ENCODE measurements around the gene FLT3LG. TPM values are rescaled to one million over a fixed set of nuclear protein-coding genes. Genes with fewer than 3 reads are reported as not detected.
"Not testable (repeated sequence)": the region's sequence is repeated elsewhere in the genome, so short reads cannot be mapped to it uniquely, and the experiment has no call there.

The FLT3LG gene
- total RNA-seq, 1 donor from 2014 or later: 4.7 TPM

DNA sequence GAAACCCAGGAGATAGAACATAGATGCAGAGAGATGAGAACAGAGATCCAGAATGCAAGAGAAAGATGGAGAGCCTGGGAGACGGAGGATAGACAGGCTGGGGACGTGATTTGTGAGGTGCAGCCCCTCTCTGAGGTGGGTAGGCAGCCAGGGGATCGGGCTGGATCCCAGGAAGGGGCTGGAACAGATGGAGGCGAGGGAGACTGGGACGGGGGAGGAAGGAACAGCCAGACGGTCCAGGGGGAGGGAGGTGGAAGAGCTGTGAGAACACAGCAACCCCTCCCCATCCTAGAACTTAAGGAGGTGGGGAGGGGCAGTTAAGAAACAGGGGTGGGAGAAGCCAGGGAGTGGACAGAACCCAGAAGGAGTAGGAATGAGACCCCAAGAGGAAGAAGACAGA is 35.8 kb upstream of the FLT3LG start:
- intact Hi-C loops (cut with DNase I): no loop called here
- peak; percentile 2 for DNase-seq (ENCODE audit: missing footprints)
- ATAC-seq: no peak

GRCh38 chr19:49439836-49440235 is 34.2 kb upstream of the FLT3LG start:
- no peak for ATAC-seq
- DNase-seq (ENCODE audit: missing footprints): no peak
- intact Hi-C loops (cut with DNase I): no loop called here

DNA sequence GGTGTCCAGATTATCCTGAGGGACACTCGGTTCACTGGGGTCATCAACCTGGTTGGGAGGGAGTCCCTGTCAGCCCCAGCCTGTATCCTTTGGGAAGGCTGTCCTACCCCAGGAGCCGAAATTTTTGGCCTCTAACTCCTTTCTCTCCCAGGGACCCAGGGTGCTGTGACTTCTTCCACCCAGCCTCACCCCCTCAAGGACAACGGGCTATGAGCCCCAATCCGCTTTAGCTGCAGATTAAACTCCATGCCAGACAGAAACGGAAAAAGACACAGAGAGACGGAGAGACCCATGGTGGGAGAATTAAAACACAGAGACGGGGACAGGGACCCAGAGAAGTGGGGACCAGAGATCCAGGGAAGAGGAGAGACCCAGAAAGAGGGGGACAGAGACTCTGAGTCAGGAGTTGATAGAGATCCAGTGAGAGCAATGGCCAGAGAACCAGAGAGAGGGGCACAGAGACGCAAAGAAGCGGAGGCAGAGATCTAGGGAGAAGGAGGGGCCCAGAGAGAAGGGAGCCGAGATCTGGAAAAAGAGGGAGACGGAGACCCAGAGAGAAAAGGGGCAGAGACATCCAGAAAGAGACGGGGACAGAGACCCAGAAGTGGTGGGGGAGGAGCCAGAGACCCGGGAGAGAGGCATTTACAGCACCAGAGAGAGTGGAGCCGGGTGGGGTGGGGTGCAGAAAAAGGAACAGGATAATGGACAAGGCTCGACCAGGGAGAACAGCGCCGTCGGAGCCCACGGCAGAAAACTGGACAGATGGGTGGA is 33.4 kb upstream of the FLT3LG start:
- intact Hi-C loops (cut with DNase I): no loop called here
- no peak for ATAC-seq
- DNase-seq (ENCODE audit: missing footprints): peak; percentile 44

- DNase-seq (ENCODE audit: missing footprints): peak; percentile 72
- intact Hi-C loops (cut with DNase I): no loop called here
- peak; percentile 11 for ATAC-seq
These were observed 32.6 kb upstream of the FLT3LG start, which contains the start of gene SLC17A7 for GRCh38 chr19:49441210-49441959. TSS of gene SLC17A7 (minus strand) at chr19:49441527. CDS start at chr19:49441379, 148 bp downstream.

DNA sequence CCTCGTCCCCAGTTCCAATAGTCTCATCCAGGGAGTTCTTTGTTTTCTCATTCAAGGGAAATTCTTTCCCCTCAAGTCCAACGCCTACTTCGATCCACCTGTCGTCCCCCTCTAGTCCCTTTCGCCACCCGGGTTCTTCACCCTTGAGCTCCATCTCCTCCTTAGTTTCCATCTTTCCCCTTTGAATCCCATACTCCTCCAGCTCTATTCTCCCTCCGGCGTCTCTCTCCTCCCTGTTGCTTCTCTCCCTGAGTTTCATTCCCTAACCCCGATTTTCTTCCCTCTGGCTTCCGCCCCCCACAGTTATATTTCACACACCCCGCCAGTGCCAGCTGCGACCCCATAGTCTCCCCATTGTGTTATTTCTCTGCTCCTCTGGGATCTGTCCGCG is 32.1 kb upstream of the FLT3LG start:
- ATAC-seq: no peak
- DNase-seq (ENCODE audit: missing footprints): peak; percentile 16
- intact Hi-C loops (cut with DNase I): loop anchor here (1.0 to 2.0 kb wide), 2 partner anchors 79 to 215 kb away; partner anchors contain the start of gene DKKL1

DNA sequence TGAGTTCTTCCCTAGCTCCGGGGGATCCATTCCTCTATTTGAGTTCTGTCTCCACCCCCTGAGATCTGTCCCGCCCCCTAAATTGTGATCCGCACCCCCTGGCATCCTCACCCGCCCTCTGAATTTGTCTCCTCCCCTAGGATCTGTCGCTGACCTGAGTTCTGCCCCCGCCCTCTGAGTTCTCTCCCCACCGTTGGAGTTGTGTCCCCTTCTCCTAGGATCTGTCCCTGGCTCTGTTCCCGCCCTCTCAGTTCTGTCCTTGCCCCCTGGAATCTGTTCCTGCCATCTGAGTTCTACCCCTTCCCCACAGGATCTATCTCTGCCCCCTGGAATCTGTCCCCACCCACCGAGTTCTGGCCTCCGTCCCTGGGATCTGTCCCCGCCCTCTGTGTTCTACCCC is 31.7 kb upstream of the FLT3LG start:
- intact Hi-C loops (cut with DNase I): loop anchor here (1.0 to 2.0 kb wide), 2 partner anchors 79 to 216 kb away; partner anchors contain the start of gene DKKL1
- DNase-seq (ENCODE audit: missing footprints) (peak; percentile 76), ATAC-seq (peak; percentile 4)

DNA sequence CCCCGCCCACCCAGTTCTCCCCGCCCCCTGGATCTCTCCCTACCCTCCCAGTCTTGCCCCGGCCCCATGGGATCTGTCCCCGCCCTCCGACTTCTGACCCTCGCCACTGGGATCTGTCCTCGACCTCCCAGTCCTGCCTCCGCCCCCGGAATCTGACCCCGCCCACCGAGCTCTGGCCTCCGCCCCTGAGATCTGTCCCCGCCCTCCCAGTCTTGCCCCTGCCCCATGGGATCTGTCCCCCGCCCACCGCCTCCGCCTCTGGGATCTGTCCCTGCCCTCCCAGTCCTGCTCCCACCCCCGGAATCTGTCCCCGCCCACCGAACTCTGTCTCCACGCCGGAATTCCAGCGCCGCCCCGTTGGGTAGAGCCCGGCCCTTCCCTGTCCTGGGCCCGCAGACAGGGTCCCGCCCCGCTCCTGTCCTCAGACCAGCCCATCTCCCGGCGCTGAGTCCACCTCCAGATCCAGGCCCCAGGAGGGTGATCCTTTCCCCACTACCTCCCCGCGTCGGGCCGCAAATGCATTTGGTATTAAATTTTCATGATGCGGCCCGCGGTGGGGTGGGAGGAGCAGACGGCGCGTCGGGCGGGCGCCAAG is 31.1 kb upstream of the FLT3LG start:
- intact Hi-C loops (cut with DNase I): loop anchor here (1.0 to 2.0 kb wide), 3 partner anchors 51 to 216 kb away; partner anchors contain the start of gene DKKL1
- ATAC-seq (peak; percentile 85), DNase-seq (ENCODE audit: missing footprints) (peak; percentile 96)

DNA sequence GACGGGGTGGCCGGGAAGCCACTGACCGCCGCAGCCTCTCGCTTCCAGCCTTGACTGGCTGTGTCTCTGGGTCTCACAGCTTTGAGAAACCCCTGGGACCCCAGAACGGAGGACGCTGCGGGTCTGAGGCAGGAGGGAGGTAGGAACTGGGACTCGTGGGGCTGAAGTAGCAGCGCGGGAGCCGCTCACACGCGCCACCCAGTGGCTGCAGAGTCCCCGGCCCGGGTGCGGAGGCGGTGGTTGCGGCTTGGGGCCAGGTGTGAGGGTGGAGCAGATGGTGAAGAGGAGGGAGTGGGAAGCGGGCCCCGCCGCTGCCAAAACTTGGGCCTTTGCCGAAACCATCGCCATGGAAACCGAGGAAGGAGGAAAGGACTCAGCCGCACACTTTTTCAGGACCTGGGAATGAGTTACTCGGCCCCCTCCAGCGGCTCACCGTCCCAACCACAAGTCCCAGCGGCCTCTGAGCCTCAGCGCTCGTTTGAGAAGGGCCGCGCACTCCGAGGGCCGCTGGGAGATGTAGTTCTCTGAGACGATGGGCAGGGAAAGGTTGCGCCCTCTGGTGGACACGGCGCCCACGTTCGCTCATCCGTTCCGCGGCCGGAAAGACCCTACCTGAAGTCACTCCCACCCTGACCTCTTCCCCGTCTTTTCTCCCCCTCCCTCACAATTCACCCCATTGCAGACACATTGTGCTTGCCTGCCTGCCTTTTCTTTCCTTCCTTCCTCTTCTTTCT is 30.5 kb upstream of the FLT3LG start:
- peak; percentile 89 for ATAC-seq
- intact Hi-C loops (cut with DNase I): loop anchor here (1.0 to 2.0 kb wide), 2 partner anchors 51 to 217 kb away; no protein-coding TSS in a partner anchor
- DNase-seq (ENCODE audit: missing footprints): peak; percentile 97

- DNase-seq (ENCODE audit: missing footprints): peak; percentile 17
- ATAC-seq; intact Hi-C loops (cut with DNase I): not testable (repeated sequence)
These were observed 29.8 kb upstream of the FLT3LG start for GRCh38 chr19:49444100-49444700.

DNA sequence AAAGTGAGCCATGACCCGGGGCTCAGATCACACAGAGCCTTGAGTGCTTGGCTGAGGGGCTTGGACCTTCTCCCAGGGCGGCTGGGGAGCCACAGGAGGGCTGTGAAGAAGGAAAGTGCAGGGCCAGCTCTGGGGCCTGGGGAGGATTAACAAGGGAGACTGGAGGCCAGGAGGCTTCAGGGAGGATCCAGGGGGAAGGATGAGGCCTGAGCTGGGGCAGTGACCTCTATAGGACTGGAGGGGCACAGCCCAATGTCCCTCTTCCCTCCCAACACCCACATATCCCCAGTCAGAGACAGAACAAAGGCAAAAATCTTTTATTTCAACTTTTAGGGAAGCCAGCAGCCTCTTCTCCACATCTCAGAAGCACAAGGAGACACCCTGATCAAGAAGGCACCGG is 28.0 kb upstream of the FLT3LG start:
- no peak for DNase-seq (ENCODE audit: missing footprints)
- ATAC-seq: no peak
- intact Hi-C loops (cut with DNase I): no loop called here

DNA sequence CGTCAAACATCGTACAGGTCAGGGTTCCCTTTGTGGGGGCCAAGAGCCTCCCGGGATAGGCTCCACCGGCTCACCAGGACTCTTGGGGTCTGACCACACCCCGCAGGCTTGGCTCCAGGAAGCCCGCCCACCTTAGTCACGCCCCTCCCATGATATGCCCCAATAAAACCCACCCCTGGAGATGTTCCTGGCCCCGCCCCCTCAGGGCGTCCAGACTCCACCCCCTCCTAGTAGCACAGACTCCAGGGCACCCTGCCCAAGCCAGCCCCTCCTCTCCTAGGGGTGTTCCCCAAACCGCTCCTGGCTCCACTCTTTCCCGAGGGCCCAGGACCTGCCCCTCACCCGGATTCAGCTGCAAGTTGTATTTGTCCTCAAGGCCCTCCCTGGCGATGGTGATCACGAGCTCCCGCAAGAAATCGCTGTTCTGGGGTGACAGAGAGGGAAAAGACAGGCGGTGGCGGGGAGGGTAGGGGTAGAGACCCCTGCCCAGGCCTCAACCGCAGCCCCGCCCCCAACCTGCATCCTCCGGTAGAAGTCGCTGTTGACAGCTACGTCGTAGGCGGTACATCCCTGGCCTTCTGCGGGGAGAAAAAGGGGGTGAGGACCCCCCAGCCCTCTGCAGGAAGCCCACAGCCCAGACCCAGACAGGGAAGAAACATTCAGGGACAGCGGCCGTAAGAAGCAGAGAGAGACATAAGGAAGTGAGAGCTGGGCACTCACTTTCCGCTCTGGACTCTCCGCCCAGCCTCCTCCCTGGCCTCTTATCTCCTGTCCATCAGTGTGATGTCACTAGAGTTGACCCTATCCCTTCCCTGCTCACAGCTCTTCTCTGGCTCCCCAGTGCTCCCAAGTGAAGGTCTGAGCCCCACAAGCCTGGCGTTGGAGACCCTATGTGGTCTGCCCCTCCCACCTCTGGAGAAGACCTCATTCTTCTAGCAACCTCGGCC is 26.3 kb upstream of the FLT3LG start:
- intact Hi-C loops (cut with DNase I): no loop called here
- ATAC-seq (no peak), DNase-seq (ENCODE audit: missing footprints) (peak; percentile 70)

DNA sequence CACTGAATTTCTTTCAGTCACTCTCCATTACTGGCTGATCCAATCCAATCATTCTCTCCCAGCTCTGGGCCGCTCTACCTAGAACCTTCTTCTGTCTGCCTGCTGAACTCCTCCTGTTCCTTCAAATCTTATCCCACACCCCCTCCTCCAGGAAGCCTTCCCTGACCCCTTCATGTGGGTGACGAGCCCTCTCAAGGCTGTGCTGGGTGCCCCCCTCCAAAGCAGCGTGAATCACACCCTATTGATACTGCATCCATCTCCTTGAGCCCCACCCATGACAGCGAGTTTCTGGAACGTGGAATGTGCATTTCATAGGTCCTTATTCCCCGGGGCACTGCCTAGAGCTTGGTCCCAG is 25.6 kb upstream of the FLT3LG start:
- DNase-seq (ENCODE audit: missing footprints) (peak; percentile 20), ATAC-seq (no peak)
- intact Hi-C loops (cut with DNase I): no loop called here

DNA sequence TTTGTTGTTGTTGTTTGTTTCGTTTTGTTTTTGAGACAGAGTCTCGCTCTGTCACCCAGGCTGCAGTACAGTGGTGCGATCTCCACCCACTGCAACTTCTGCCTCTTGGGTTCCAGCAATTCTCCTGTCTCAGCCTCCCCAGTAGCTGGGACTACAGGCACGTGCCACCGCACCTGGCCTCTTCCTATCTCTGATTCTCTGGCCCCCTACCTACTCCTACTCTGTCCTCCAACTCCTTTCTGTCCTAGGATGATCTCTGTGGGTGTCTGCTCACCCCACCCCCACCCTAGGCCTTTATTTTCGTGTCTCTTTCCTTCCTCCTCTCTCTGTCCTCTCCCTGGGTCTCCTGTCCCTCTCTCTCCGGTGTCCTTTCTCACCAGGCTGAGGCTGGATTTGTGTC is 23.6 kb upstream of the FLT3LG start:
- intact Hi-C loops (cut with DNase I): loop anchor here (5.0 to 10.0 kb wide), 4 partner anchors 192 to 1044 kb away; partner anchors contain the start of genes AP2A1, PRMT1, RRAS and SCAF1
- ATAC-seq (no peak), DNase-seq (ENCODE audit: missing footprints) (no peak)

DNA sequence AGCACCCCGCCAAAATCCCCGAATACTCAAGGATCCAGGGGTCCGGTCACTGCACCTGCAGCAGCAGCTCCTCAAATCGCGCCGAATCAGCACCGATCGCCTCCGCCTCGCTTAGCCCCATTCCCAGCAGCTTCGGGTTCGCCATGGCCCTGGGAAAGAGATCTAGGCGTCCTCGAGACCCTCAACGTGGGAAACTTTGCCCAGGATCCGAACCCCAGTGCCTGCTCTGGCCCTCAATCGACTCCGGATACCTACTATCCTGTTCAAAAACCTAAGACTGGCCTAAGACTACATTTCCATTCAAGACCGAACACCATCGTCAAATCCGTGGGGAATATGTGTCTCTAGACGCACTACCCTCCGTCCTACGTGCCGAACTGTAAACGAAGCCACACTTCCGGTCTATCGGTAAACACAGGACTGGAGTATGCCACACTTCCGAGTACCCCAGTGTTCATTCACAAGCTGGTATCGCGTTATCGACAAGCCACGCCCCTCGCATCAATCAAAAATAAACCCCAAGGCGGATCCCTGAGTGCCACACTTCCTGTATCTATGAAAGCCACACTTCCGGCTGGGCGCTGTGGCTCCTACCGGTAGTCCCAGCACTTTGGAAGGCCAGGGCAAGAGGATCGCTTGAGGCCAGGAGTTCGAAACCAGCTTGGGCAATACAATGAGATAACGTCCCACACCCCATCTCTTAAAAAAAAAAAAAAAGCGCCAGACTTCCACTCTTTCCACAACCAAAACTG is 22.4 kb upstream of the FLT3LG start, which contains the start of gene PIH1D1:
Gene PIH1D1, minus strand, starts transcription at position 385 of the 752 bp plus-strand sequence. Its CDS starts 240 bp downstream, at position 145.
- intact Hi-C loops (cut with DNase I): loop anchor here (5.0 to 10.0 kb wide), 4 partner anchors 191 to 1043 kb away; partner anchors contain the start of genes AP2A1, PRMT1, RRAS and SCAF1
- peak; percentile 98 for DNase-seq (ENCODE audit: missing footprints)
- ATAC-seq: peak; percentile 83

DNA sequence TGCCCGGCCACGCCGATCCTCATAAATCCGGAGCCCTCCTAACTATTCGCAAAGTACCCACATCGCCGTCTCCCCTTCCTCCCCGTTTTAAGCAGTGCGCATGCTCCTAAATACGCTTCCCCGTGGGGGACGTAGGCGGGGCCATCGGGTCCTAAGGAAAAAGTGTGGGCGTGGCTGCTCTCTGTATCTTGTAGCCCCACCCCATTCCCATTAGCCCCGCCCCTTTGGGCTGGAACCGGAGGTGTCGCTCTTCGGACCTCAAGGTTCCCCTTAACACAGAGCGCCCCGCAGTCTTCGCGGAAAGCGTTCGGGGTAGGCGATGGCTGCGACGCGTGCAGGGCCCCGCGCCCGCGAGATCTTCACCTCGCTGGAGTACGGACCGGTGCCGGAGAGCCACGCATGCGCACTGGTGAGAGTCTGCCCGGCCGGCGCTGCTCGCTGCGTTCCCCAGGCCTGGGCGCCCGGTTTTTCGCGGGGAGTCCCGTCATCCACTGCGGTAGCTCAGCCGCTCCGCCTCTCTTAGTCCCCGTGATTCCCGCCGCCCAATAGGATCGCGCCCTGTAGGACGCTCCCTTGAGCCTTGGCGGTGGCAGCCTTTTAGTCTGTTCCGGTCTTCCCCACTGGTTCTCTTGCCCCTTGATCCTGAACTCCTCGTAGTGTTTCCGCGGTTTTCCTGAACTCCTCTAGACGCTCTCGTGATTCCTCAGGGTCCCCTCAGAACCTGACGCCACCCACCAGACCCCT is 20.8 kb upstream of the FLT3LG start, which contains the start of gene ALDH16A1:
Gene ALDH16A1, plus strand, starts transcription at position 213 of the 744 bp plus-strand sequence. Its CDS starts 107 bp downstream, at position 320.
- DNase-seq (ENCODE audit: missing footprints) (peak; percentile 99), ATAC-seq (peak; percentile 93)
- intact Hi-C loops (cut with DNase I): loop anchor here (5.0 to 10.0 kb wide), 4 partner anchors 189 to 1042 kb away; partner anchors contain the start of genes AP2A1, PRMT1, RRAS and SCAF1

All from Right ventricle myocardium inferior (tissue), 1 donor.